Measurements from ENCODE around the gene RIC8A. TPM values are rescaled to one million over a fixed set of nuclear protein-coding genes. Genes with fewer than 3 reads are reported as not detected.

The RIC8A gene
- total and polyA plus RNA-seq, 2 of the 13 experiments (the other 11 are each of a cell fraction or from before 2014, with no cell fraction given), result 62.1 to 63.8 TPM

- no peak for TF ChIP-seq SP140L (CRISPR knock-in tag; IDR thresholded peaks at IDR 0.05; ENCODE audit: borderline replicate concordance)
- TF ChIP-seq ZNF761 (CRISPR knock-in tag; conservative IDR thresholded peaks at IDR 0.05), result no peak
- peak; percentile 52 for TF ChIP-seq ZNF781 (CRISPR knock-in tag; IDR thresholded peaks at IDR 0.05; ENCODE audit: borderline replicate concordance, not compliant biosample characterization)
- TF ChIP-seq ETV5 (CRISPR knock-in tag; IDR thresholded peaks at IDR 0.05; ENCODE audit: borderline replicate concordance), result 0 out of 2 replicates have a peak, but pooled peaks have one; percentile 8
- TF ChIP-seq SP2 (CRISPR knock-in tag; IDR thresholded peaks at IDR 0.05), result 0 out of 2 replicates have a peak, but pooled peaks have one; percentile 34
- no peak for TF ChIP-seq HCFC1 (IDR thresholded peaks at IDR 0.05; ENCODE audit: low read depth, low read length)
- no peak for TF ChIP-seq MTF1 (CRISPR knock-in tag; IDR thresholded peaks at IDR 0.05)
- TF ChIP-seq U2AF2 (IDR thresholded peaks at IDR 0.05; ENCODE audit: low read depth, low read length), result no peak
- no peak; the same call in 1 of the 2 replicates for TF ChIP-seq ZNF850 (CRISPR knock-in tag; conservative IDR thresholded peaks at IDR 0.05)
- TF ChIP-seq ZXDC (CRISPR knock-in tag; IDR thresholded peaks at IDR 0.05), result no peak
- no peak; the same call in 1 of the 2 replicates for TF ChIP-seq ZNF367 (CRISPR knock-in tag; IDR thresholded peaks at IDR 0.05; ENCODE audit: borderline replicate concordance)
- 0 out of 2 replicates have a peak, but pooled peaks have one; percentile 40 for TF ChIP-seq ZBTB43 (CRISPR knock-in tag; conservative IDR thresholded peaks at IDR 0.05)
- TF ChIP-seq ZSCAN9 (CRISPR knock-in tag; IDR thresholded peaks at IDR 0.05; ENCODE audit: borderline replicate concordance), result no peak
- 0 out of 2 replicates have a peak, but pooled peaks have one; percentile 10 for TF ChIP-seq ZNF710 (CRISPR knock-in tag; IDR thresholded peaks at IDR 0.05; ENCODE audit: borderline replicate concordance)
- no peak for TF ChIP-seq AFF4 (CRISPR knock-in tag; IDR thresholded peaks at IDR 0.05)
These were observed 28.7 kb downstream of the RIC8A start, which contains the start of gene SIRT3 (continued) for GRCh38 chr11:235997-236773.
